Parathyroid adenoma (tissue), 2 donors: ENCODE results near the gene ASIC3.
A peak's percentile ranks its signal among the peaks of the same experiment; 100 is the strongest.

Source experiments
- H2AFZ ChIP-seq: fragments of 300-600 bp; sonication (generic); one replicate; pipeline ENCODE4 v1.7.0; 2017; ENCODE audit warnings: antibody characterized with exemption, mild to moderate bottlenecking
- H3K27ac ChIP-seq: fragments of 300-600 bp; sonication (generic); one replicate; pipeline ENCODE4 v1.7.0; 2017
- H3K27me3 ChIP-seq: fragments of 300-600 bp; sonication (generic); one replicate; pipeline ENCODE4 v1.7.0; 2017; ENCODE audit warnings: low read length; ENCODE audit not compliant: control insufficient read depth, insufficient read depth
- H3K36me3 ChIP-seq: fragments of 300-600 bp; sonication (generic); one replicate; pipeline ENCODE4 v1.7.0; 2017; ENCODE audit warnings: low read length; ENCODE audit not compliant: control insufficient read depth, insufficient read depth
- H3K4me1 ChIP-seq: fragments of 300-600 bp; sonication (generic); one replicate; pipeline ENCODE4 v1.7.0; 2017; ENCODE audit warnings: control low read depth
- H3K4me2 ChIP-seq: fragments of 300-600 bp; sonication (generic); one replicate; pipeline ENCODE4 v1.7.0; 2017; ENCODE audit warnings: low read length
- H3K4me3 ChIP-seq: fragments of 300-600 bp; sonication (generic); one replicate; pipeline ENCODE4 v1.7.0; 2017; ENCODE audit warnings: low read depth, low read length
- H3K79me2 ChIP-seq: fragments of 300-600 bp; sonication (generic); one replicate; pipeline ENCODE4 v1.7.0; 2017; ENCODE audit warnings: control low read depth
- H3K9ac ChIP-seq: fragments of 300-600 bp; sonication (generic); one replicate; pipeline ENCODE4 v1.7.0; 2017; ENCODE audit warnings: mild to moderate bottlenecking
- H3K9me3 ChIP-seq: fragments of 300-600 bp; sonication (generic); one replicate; pipeline ENCODE4 v1.7.0; 2017; ENCODE audit warnings: low read length; ENCODE audit not compliant: control insufficient read depth
- CTCF ChIP-seq: fragments of 300-600 bp; sonication (generic); IDR thresholded peaks from one replicate; pipeline ENCODE4 v1.7.0; 2017; ENCODE audit warnings: antibody characterized with exemption, mild to moderate bottlenecking
- donor health status: primary hyperparathyroidism.

ASIC3 gene

GRCh38 chr7:151057989-151058780 lies 9.9 kb downstream of the ASIC3 start:
- H3K9ac ChIP-seq: peak overlapping the region; percentile 37
- peak overlapping the region; percentile 100 for H3K27ac ChIP-seq
- no peaks in the 10 kb centered on the region for H3K9me3 ChIP-seq
- no peaks in the 10 kb centered on the region for H3K36me3 ChIP-seq
- H2AFZ ChIP-seq: peak overlapping the region; percentile 87
- H3K4me2 ChIP-seq: peak overlapping the region; percentile 91
- peaks cover 2% of the 10 kb centered on the region for H3K79me2 ChIP-seq
- peak overlapping the region; percentile 87 for H3K4me3 ChIP-seq
- TF ChIP-seq CTCF: no peak
- no peaks in the 10 kb centered on the region for H3K27me3 ChIP-seq
- peaks cover 34% of the 10 kb centered on the region for H3K4me1 ChIP-seq

GRCh38 chr7:151058781-151059366 lies 10.5 kb downstream of the ASIC3 start:
- peak overlapping the region; percentile 87 for H2AFZ ChIP-seq
- peak overlapping the region; percentile 37 for H3K9ac ChIP-seq
- peaks cover 40% of the 10 kb centered on the region for H3K4me1 ChIP-seq
- H3K9me3 ChIP-seq: no peaks in the 10 kb centered on the region
- TF ChIP-seq CTCF: no peak
- H3K4me3 ChIP-seq: peak overlapping the region; percentile 87
- H3K36me3 ChIP-seq: no peaks in the 10 kb centered on the region
- H3K4me2 ChIP-seq: peak overlapping the region; percentile 91
- H3K27ac ChIP-seq: peak overlapping the region; percentile 100
- no peaks in the 10 kb centered on the region for H3K27me3 ChIP-seq
- peaks cover 2% of the 10 kb centered on the region for H3K79me2 ChIP-seq

- Histone ChIP-seq H3K27me3 (no peaks in the 10 kb centered on the region), H3K9me3 (no peaks in the 10 kb centered on the region), H3K4me1 (peaks cover 46% of the 10 kb centered on the region), H2AFZ (peak within 1 kb of the TSS; percentile 87), H3K79me2 (peaks cover 2% of the 10 kb centered on the region), H3K9ac (peak within 1 kb of the TSS; percentile 78), H3K4me3 (peak within 1 kb of the TSS; percentile 87), H3K36me3 (no peaks in the 10 kb centered on the region), H3K27ac (peak within 1 kb of the TSS; percentile 100), H3K4me2 (peak within 1 kb of the TSS; percentile 91)
- peak; percentile 61 for TF ChIP-seq CTCF
Measured at GRCh38 chr7:151059367-151060112, 11.2 kb downstream of the ASIC3 start, which contains the start of gene SLC4A2. Gene SLC4A2 (plus strand): TSS chr7:151059589. CDS start chr7:151061988, 2,399 bp downstream.

GRCh38 chr7:151060113-151060415 lies 11.7 kb downstream of the ASIC3 start:
- Histone ChIP-seq H3K27me3 (no peaks in the 10 kb centered on the region), H3K4me2 (peak overlapping the region; percentile 91), H2AFZ (peak overlapping the region; percentile 87), H3K4me3 (peak overlapping the region; percentile 87), H3K79me2 (peaks cover 2% of the 10 kb centered on the region), H3K9me3 (no peaks in the 10 kb centered on the region), H3K27ac (peak overlapping the region; percentile 100), H3K36me3 (no peaks in the 10 kb centered on the region), H3K4me1 (peaks cover 51% of the 10 kb centered on the region), H3K9ac (peak overlapping the region; percentile 78)
- TF ChIP-seq CTCF: peak; percentile 1
